ENCODE measurements around the gene GPR108. TPM values are rescaled to one million over a fixed set of nuclear protein-coding genes. Genes with fewer than 3 reads are reported as not detected.
"Not testable (repeated sequence)": the region's sequence is repeated elsewhere in the genome, so short reads cannot be mapped to it uniquely, and the experiment has no call there.

Gene GPR108
- total RNA-seq, 4 donors from 2014 or later, result 44.0 to 68.8 (median 60.1) TPM

DNA sequence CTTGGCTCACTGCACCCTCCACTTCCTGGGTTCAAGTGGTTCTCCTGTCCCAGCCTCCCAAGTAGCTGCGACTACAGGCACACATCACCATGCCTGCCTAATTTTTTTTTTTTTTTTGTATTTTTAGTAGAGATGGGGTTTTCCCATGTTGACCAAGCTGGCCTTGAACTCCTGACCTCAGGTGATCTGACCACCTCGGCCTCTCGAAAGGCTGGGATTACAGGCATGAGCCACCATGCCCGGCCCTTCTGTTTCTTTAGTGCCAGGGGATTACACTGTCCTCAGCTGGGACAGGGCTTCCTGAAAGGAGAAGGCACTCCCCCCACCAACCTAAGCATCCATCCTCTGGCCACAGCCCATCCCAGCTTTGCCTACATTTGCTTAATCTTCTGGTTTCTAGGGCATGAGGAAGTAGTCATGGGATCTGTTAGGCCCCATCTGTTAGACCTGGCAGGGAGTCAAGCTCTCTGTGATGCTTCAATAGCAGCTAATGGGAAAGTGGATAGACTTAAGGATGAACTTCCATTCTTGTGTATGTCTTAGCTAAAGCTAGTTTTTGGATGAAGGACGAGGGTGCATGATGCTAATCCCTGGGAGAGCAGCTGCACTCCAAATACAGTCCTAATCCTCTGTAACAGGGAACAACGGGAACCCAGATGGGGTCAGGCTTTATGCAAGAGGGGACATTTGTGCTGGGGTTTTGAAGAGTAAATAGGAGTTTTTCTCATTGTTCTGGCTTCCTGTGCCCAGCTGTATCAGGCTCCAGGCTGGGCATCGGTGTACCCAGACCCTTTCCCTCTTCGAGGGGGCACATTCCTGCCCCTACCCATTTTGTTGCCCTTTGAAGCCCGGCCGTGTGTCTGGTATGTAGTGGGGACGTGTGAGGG lies 37.7 kb upstream of the GPR108 start:
- TF ChIP-seq EP300 (IDR thresholded peaks at IDR 0.05), result no peak
- TF ChIP-seq POLR2A (IDR thresholded peaks at IDR 0.05), result no peak
- TF ChIP-seq POLR2AphosphoS5 (IDR thresholded peaks at IDR 0.05), result no peak
- TF ChIP-seq, protein P1, sequence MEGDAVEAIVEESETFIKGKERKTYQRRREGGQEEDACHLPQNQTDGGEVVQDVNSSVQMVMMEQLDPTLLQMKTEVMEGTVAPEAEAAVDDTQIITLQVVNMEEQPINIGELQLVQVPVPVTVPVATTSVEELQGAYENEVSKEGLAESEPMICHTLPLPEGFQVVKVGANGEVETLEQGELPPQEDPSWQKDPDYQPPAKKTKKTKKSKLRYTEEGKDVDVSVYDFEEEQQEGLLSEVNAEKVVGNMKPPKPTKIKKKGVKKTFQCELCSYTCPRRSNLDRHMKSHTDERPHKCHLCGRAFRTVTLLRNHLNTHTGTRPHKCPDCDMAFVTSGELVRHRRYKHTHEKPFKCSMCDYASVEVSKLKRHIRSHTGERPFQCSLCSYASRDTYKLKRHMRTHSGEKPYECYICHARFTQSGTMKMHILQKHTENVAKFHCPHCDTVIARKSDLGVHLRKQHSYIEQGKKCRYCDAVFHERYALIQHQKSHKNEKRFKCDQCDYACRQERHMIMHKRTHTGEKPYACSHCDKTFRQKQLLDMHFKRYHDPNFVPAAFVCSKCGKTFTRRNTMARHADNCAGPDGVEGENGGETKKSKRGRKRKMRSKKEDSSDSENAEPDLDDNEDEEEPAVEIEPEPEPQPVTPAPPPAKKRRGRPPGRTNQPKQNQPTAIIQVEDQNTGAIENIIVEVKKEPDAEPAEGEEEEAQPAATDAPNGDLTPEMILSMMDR (IDR thresholded peaks at IDR 0.05), result no peak

DNA sequence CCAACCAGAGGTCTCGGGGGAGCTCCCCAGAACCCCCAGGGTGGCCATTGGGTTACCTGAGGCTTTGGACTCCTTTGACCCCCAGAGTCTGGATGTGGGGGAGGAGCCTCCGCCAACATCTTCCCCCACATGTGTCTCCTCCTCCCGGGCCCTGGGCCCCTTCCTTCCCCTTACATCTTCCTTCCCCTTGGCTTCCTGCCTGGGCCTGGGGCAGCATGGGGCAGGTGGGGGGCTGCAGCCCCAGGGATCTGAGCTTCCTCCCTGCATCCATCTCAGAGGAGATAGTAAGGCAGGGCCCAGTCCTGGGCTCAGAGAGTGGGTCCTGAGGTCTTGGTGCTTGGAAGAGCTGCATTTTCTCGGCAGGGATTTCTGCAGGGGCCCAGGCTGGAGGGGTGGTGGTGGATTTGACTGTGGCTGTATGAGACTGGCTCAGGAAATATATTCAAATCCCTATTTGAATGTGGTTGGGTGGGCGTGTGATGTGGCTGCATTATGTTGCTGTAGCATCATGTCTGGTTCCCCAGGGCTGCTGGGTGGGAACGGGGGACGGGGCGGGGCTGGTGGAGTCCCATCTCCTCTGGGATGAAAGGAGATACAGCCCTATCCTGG lies 36.0 kb upstream of the GPR108 start:
- ATAC-seq, result no peak
- Histone ChIP-seq H3K4me3 (peak overlapping the region in 1 of 2 donors; percentile 47), H3K27ac (peak overlapping the region in 1 of 4 donors; percentile 53), H3K9me3 (no peaks in the 10 kb centered on the region), H3K4me1 (no peaks in the 10 kb centered on the region), H3K27me3 (peaks cover 41% of the 10 kb centered on the region), H3K36me3 (no peaks in the 10 kb centered on the region)
- no peak for TF ChIP-seq POLR2AphosphoS5 (IDR thresholded peaks at IDR 0.05)
- TF ChIP-seq, protein P1 (IDR thresholded peaks at IDR 0.05), result no peak
- no peak for TF ChIP-seq POLR2A (IDR thresholded peaks at IDR 0.05)
- TF ChIP-seq EP300 (IDR thresholded peaks at IDR 0.05), result no peak
- 19% methylated on average over 2 of the region's 8 CpGs; no CpG with 5 or more reads in 1 of the 2 donors for WGBS, 2 donors (ENCODE audit: low coverage in 1 of 2)

More for the DNA sequence above, 37.7 kb upstream of the GPR108 start:
- Histone ChIP-seq H3K27me3 (peaks cover 25% of the 10 kb centered on the region), H3K4me1 (no peaks in the 10 kb centered on the region), H3K9me3 (no peaks in the 10 kb centered on the region), H3K36me3 (no peaks in the 10 kb centered on the region), H3K4me3 (no peak overlapping the region), H3K27ac (no peak overlapping the region)
- ATAC-seq, result no peak
- WGBS, 2 donors (ENCODE audit: low coverage in 1 of 2), result 76 to 89% methylated on average over 1 to 5 of the region's 11 CpGs

DNA sequence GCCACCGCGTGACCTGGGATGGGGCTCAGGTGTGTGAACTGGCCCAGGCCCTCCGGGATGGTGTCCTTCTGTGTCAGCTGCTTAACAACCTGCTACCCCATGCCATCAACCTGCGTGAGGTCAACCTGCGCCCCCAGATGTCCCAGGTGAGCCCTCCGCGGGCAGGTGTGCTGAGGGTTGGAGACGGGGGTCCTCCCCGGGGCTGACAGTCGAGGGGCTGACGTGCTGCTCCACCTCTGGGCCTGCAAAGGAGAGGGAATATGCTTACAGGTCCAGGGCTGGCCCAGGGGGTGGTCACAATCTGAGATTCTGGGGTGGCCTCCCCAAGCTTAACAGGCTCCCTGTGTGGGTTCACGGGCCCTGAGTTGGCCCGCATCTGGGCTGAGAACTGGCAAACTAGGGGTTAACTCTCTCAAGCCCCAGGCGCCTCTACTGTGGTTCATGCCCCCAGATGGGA lies 35.5 kb upstream of the GPR108 start:
- H3K36me3 ChIP-seq, result no peaks in the 10 kb centered on the region
- H3K27me3 ChIP-seq, result peaks cover 46% of the 10 kb centered on the region
- H3K4me1 ChIP-seq, result peaks cover 0 to 2% (median 0%) of the 10 kb centered on the region in 3 donors
- H3K27ac ChIP-seq, result peak overlapping the region in 2 of 4 donors; percentile 7 to 53
- no peak for ATAC-seq
- no peaks in the 10 kb centered on the region for H3K9me3 ChIP-seq
- H3K4me3 ChIP-seq, result peak overlapping the region; percentile 6 to 47
- no peak for TF ChIP-seq POLR2A (IDR thresholded peaks at IDR 0.05)
- TF ChIP-seq POLR2AphosphoS5 (IDR thresholded peaks at IDR 0.05), result no peak
- no peak for TF ChIP-seq EP300 (IDR thresholded peaks at IDR 0.05)
- TF ChIP-seq, protein P1 (IDR thresholded peaks at IDR 0.05), result no peak
- no CpG with 5 or more reads among the region's 14 CpGs for WGBS, 2 donors (ENCODE audit: low coverage in 1 of 2)

DNA sequence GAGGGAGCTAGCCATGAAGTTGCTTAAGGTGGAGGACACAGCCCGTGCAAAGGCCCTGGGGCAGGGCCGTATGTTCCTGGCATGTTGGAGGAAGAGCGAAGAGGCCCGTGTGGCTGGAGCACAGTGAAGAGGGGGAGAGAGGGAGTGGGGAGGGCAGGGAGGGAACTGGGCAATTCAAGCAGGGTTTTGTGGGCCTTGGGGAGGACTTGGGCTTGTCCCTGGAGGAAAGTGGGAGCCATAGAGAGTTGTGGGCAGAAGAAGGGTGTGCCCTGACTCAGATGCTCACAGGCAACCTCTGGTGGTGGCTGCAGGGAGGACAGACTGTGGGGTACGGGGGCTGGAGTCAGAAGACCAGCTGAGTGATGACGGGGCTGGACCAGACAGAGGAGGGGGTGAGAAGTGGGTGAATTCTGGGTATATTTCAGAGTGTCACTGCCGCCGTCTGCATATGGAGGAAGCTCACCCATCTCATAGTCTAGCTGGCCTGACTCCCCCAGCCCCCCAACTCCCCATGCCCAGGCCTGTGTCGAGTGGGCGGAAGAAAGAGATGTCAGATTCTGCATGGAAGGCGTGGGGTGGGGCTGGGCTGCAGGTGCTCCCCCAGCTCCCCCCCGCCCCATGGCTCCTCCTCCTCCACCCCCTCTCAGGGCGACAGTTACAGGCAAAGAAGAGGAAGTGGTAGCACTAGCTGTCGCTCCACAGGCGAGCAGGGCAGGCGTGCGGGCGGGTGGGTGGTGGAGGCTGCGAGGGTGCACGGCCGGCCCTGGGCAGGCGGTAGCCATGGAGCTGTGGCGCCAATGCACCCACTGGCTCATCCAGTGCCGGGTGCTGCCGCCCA lies 34.9 kb upstream of the GPR108 start, which contains the start of gene VAV1:
Gene VAV1, plus strand, starts transcription at position 681 of the 838 bp plus-strand sequence. Its CDS starts 100 bp downstream, at position 781.
- H3K27ac ChIP-seq, result peak within 1 kb of the TSS in 2 of 4 donors; percentile 7 to 53
- no peaks in the 10 kb centered on the region for H3K36me3 ChIP-seq

DNA sequence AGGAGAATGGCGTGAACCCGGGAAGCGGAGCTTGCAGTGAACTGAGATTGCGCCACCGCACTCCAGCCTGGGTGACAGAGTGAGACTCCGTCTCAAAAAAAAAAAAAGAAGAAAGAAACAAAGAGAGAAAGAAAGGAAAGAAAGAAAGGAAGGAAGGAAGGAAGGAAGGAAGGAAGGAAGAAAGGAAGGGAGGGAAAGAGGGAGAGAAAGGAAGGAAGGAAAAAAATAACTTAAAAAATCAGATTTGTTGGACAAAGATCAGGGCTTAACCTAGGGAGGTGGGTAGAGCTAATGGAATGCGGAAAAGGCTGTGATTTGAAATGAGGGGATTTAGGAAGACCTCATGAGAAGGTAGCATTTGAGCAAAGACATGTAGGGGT lies 34.3 kb upstream of the GPR108 start:
- ATAC-seq, H3K9me3 ChIP-seq, H3K4me3 ChIP-seq, H3K36me3 ChIP-seq, H3K27ac ChIP-seq: not testable (repeated sequence)
- peaks cover 0 to 14% (median 8%) of the 10 kb centered on the region in 3 donors for H3K4me1 ChIP-seq
- peaks cover 58% of the 10 kb centered on the region for H3K27me3 ChIP-seq
- WGBS, 2 donors (ENCODE audit: low coverage in 1 of 2), result 82 to 85% methylated on average over 3 to 7 of the region's 7 CpGs

More for the DNA sequence above, 34.9 kb upstream of the GPR108 start, which contains the start of gene VAV1:
- no peaks in the 10 kb centered on the region for H3K9me3 ChIP-seq
- peaks cover 52% of the 10 kb centered on the region for H3K27me3 ChIP-seq
- WGBS, 2 donors (ENCODE audit: low coverage in 1 of 2), result 53 to 64% methylated on average over 5 to 8 of the region's 25 CpGs
- peaks cover 0 to 8% (median 6%) of the 10 kb centered on the region in 3 donors for H3K4me1 ChIP-seq
- peak; percentile 52 for ATAC-seq
- H3K4me3 ChIP-seq, result peak within 1 kb of the TSS; percentile 6 to 47
- TF ChIP-seq, protein P1 (IDR thresholded peaks at IDR 0.05), result no peak
- TF ChIP-seq EP300 (IDR thresholded peaks at IDR 0.05) (no peak), POLR2AphosphoS5 (IDR thresholded peaks at IDR 0.05) (no peak), POLR2A (IDR thresholded peaks at IDR 0.05) (peak; percentile 11 to 25)
